GM21619 (cell line): ENCODE results near the gene MED22.

Experiments used
- ATAC-seq: cut with Tn5 transposase; IDR thresholded peaks from one replicate; pipeline ENCODE4 v1.9.1; 2021; ENCODE audit not compliant: unreplicated experiment

MED22 gene

GRCh38 chr9:133356391-133357091 is 8.6 kb upstream of the MED22 start, which contains the start of the genes SURF1 and SURF2:
Gene SURF1, minus strand, starts transcription at chr9:133356487. Its CDS starts 34 bp downstream, at chr9:133356453.
Gene SURF2, plus strand, starts transcription at chr9:133356550. Its CDS starts 43 bp downstream, at chr9:133356593.
- ATAC-seq = peak; percentile 66

- ATAC-seq = peak; percentile 21
These were observed 8.0 kb upstream of the MED22 start for GRCh38 chr9:133355881-133356357.

GRCh38 chr9:133354766-133355165 is 6.8 kb upstream of the MED22 start:
- ATAC-seq = no peak

GRCh38 chr9:133353548-133353947 is 5.6 kb upstream of the MED22 start:
- ATAC-seq = no peak

GRCh38 chr9:133352635-133353340 is 4.9 kb upstream of the MED22 start:
- no peak for ATAC-seq

- ATAC-seq = no peak
These were observed 4.1 kb upstream of the MED22 start for GRCh38 chr9:133351908-133352634.

GRCh38 chr9:133351526-133351907 is 3.6 kb upstream of the MED22 start:
- no peak for ATAC-seq

GRCh38 chr9:133349965-133350616 is 2.2 kb upstream of the MED22 start:
- ATAC-seq = no peak

GRCh38 chr9:133348718-133349573 is 1.0 kb upstream of the MED22 start:
- ATAC-seq = no peak

- ATAC-seq = peak; percentile 15
These were observed 381 bp downstream of the MED22 start for GRCh38 chr9:133347515-133347984.

GRCh38 chr9:133346021-133346785 is 1.7 kb downstream of the MED22 start:
- no peak for ATAC-seq

GRCh38 chr9:133345596-133345995 is 2.3 kb downstream of the MED22 start:
- ATAC-seq = no peak

GRCh38 chr9:133344979-133345378 is 3.0 kb downstream of the MED22 start:
- no peak for ATAC-seq

- no peak for ATAC-seq
These were observed 3.9 kb downstream of the MED22 start for GRCh38 chr9:133344071-133344470.

- ATAC-seq = no peak
These were observed 5.4 kb downstream of the MED22 start for GRCh38 chr9:133342570-133342969.

- no peak for ATAC-seq
These were observed 5.9 kb downstream of the MED22 start for GRCh38 chr9:133342069-133342406.

- no peak for ATAC-seq
These were observed 6.4 kb downstream of the MED22 start for GRCh38 chr9:133341369-133342068.

- ATAC-seq = no peak
These were observed 7.0 kb downstream of the MED22 start for GRCh38 chr9:133340916-133341315.

- ATAC-seq = no peak
These were observed 7.7 kb downstream of the MED22 start for GRCh38 chr9:133340256-133340655.
